PC-9 (cell line): Measurements from ENCODE around the gene C11orf42. TPM values are rescaled to one million over a fixed set of nuclear protein-coding genes. Genes with fewer than 3 reads are reported as not detected.

ENCODE experiments used
- BruUV-seq: library from RNA; stranded (reverse); fragments of 400-500 nt; replicated peaks from 2 replicates; lab custom pipeline; 2021; lab: Mats Ljungman, UMichigan
- CTCF ChIA-PET: fragments of 300-600 bp; sonication (Branson Sonifier 250); formaldehyde crosslinking; loops from one replicate; lab custom pipeline; 2022; ENCODE audit warnings: antibody characterized with exemption; lab: Charles Lee
- POLR2A ChIA-PET: fragments of 300-600 bp; sonication (Branson Sonifier 250); formaldehyde crosslinking; loops from one replicate; lab custom pipeline; 2022; ENCODE audit warnings: antibody characterized with exemption; ENCODE audit not compliant: unreplicated experiment; lab: Charles Lee
- DNase-seq, 2 experiments: peaks; one replicate each; pipeline versions ENCODE4 v3.0.0 to v3.0.0-alpha.2; 2015 to 2022; ENCODE audit warnings: mixed read lengths in 1 of 2
- H2AFZ ChIP-seq: fragments of 200-600 bp; sonication (generic); 2 replicates; pipeline ENCODE4 v1.8.1; 2017; ENCODE audit warnings: antibody characterized with exemption
- H3F3A ChIP-seq: fragments of 200-600 bp; sonication (generic); 2 replicates; pipeline ENCODE4 v1.8.1; 2017; ENCODE audit warnings: antibody characterized with exemption, mild to moderate bottlenecking, low read depth; ENCODE audit not compliant: insufficient read depth
- H3K27ac ChIP-seq: fragments of 200-600 bp; sonication (generic); 2 replicates; pipeline ENCODE4 v1.6.1; 2016; ENCODE audit warnings: mixed run types
- H3K27me3 ChIP-seq: fragments of 200-600 bp; sonication (generic); 2 replicates; pipeline ENCODE4 v1.6.1; 2016; ENCODE audit warnings: low read depth, mixed run types; ENCODE audit not compliant: insufficient read depth
- H3K36me3 ChIP-seq: fragments of 200-600 bp; sonication (generic); 2 replicates; pipeline ENCODE4 v1.6.1; 2016; ENCODE audit warnings: low read depth, mixed run types
- H3K4me1 ChIP-seq: fragments of 200-600 bp; sonication (generic); replicated peaks from 2 replicates; pipeline ENCODE4 v1.6.1; 2016; ENCODE audit warnings: mixed run types; ENCODE audit not compliant: insufficient read depth
- H3K4me2 ChIP-seq: fragments of 200-600 bp; sonication (generic); 2 replicates; pipeline ENCODE4 v1.6.1; 2017; ENCODE audit warnings: mixed run types
- H3K4me3 ChIP-seq: fragments of 200-600 bp; sonication (generic); 2 replicates; pipeline ENCODE4 v1.6.1; 2016; ENCODE audit warnings: mixed run types
- H3K79me2 ChIP-seq: fragments of 200-600 bp; sonication (generic); 2 replicates; pipeline ENCODE4 v1.6.1; 2017; ENCODE audit warnings: low read depth, mixed run types
- H3K9me2 ChIP-seq: fragments of 200-600 bp; sonication (generic); 2 replicates; pipeline ENCODE4 v1.8.1; 2017; ENCODE audit warnings: mild to moderate bottlenecking; ENCODE audit not compliant: insufficient read depth
- H3K9me3 ChIP-seq: fragments of 200-600 bp; sonication (generic); 2 replicates; pipeline ENCODE4 v1.8.1; 2016; ENCODE audit warnings: low read depth; ENCODE audit not compliant: insufficient read depth
- H4K20me1 ChIP-seq: fragments of 200-600 bp; sonication (generic); 2 replicates; pipeline ENCODE4 v1.8.1; 2017; ENCODE audit not compliant: insufficient read depth
- CTCF ChIP-seq: fragments of 200-600 bp; sonication (generic); conservative IDR thresholded peaks from 2 replicates; pipeline ENCODE4 v1.6.1; 2017; ENCODE audit warnings: mixed run types, antibody characterized with exemption, mild to moderate bottlenecking, moderate library complexity
- EZH2 ChIP-seq: fragments of 200-600 bp; sonication (generic); IDR thresholded peaks from 2 replicates; pipeline ENCODE4 v1.8.0; 2017; ENCODE audit warnings: antibody characterized with exemption, low read depth
- intact Hi-C: fragments of 100-400 bp; cut with micrococcal nuclease; formaldehyde crosslinking; loops from one replicate; pipeline ENCODE4 v1.10.0; 2022; ENCODE audit not compliant: unreplicated experiment
- total RNA-seq: library from RNA; stranded (reverse); gene quantifications from 2 replicates; pipeline ENCODE4 v1.2.3, GENCODE V29; 2021

The C11orf42 gene
- total RNA-seq, 1 experiment from 2014 or later = not detected

- Histone ChIP-seq H3K4me3 (no peak overlapping the region), H3K79me2 (no peaks in the 10 kb centered on the region), H3K4me2 (no peak overlapping the region), H3K9me3 (no peaks in the 10 kb centered on the region), H3K4me1 (no peaks in the 10 kb centered on the region), H3K27me3 (no peaks in the 10 kb centered on the region), H2AFZ (no peak overlapping the region), H3K36me3 (no peaks in the 10 kb centered on the region), H4K20me1 (no peaks in the 10 kb centered on the region), H3K27ac (no peak overlapping the region), H3F3A (no peaks in the 10 kb centered on the region), H3K9me2 (no peaks in the 10 kb centered on the region)
- ChIA-PET CTCF (no interaction called here), POLR2A (no interaction called here)
- TF ChIP-seq EZH2 (no peak), CTCF (no peak)
- intact Hi-C loops = no loop called here
- DNase-seq = no peak
- no TSS peak for BruUV-seq
Observed at GRCh38 chr11:6175440-6175839, 29.9 kb upstream of the C11orf42 start.

DNA sequence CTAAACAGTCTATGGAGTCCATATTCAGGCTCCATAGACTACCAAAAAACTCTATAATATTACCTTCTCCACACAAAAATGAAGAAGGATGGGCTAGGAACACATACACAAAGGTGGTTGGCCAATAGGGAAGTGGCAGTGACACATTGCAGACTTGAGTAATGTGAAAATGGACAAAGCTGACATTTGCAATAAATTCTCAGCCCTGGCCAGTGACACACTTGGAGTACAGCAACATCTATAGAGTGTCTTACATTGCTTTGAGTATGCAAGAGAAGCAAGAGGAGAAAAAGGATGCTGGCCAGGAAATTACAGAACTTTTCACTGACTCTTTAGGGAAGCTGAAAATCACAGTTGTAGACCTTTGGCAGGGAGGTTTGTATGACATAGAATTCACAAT is 13.6 kb upstream of the C11orf42 start:
- H3F3A ChIP-seq = no peaks in the 10 kb centered on the region
- intact Hi-C loops = no loop called here
- DNase-seq = no peak
- no peaks in the 10 kb centered on the region for H4K20me1 ChIP-seq
- no peaks in the 10 kb centered on the region for H3K27me3 ChIP-seq
- no peak overlapping the region for H2AFZ ChIP-seq
- ChIA-PET POLR2A (interaction anchor here (0.6 kb wide), 1 partner anchor 41 kb away, joined by 4 read pairs; no protein-coding TSS in a partner anchor), CTCF (no interaction called here)
- TF ChIP-seq CTCF (no peak), EZH2 (no peak)
- no peak overlapping the region for H3K4me3 ChIP-seq
- H3K9me2 ChIP-seq = no peaks in the 10 kb centered on the region
- H3K4me2 ChIP-seq = no peak overlapping the region
- no peaks in the 10 kb centered on the region for H3K79me2 ChIP-seq
- no peaks in the 10 kb centered on the region for H3K9me3 ChIP-seq
- H3K4me1 ChIP-seq = no peaks in the 10 kb centered on the region
- BruUV-seq = no TSS peak
- H3K36me3 ChIP-seq = no peaks in the 10 kb centered on the region
- H3K27ac ChIP-seq = no peak overlapping the region

- no peaks in the 10 kb centered on the region for H3K36me3 ChIP-seq
- no peaks in the 10 kb centered on the region for H3K9me2 ChIP-seq
- ChIA-PET CTCF (no interaction called here), POLR2A (no interaction called here)
- no peaks in the 10 kb centered on the region for H4K20me1 ChIP-seq
- H3K4me1 ChIP-seq = no peaks in the 10 kb centered on the region
- no peaks in the 10 kb centered on the region for H3K27me3 ChIP-seq
- no peak for DNase-seq
- no peaks in the 10 kb centered on the region for H3F3A ChIP-seq
- TF ChIP-seq EZH2 = no peak
- TF ChIP-seq CTCF = no peak
- no peak overlapping the region for H2AFZ ChIP-seq
- intact Hi-C loops = no loop called here
- no peak overlapping the region for H3K27ac ChIP-seq
- H3K9me3 ChIP-seq = no peaks in the 10 kb centered on the region
- no peak overlapping the region for H3K4me2 ChIP-seq
- no peaks in the 10 kb centered on the region for H3K79me2 ChIP-seq
- BruUV-seq = no TSS peak
- no peak overlapping the region for H3K4me3 ChIP-seq
Observed at GRCh38 chr11:6194065-6194581, 11.2 kb upstream of the C11orf42 start.
